Spinal cord (tissue), 10 donors: ENCODE results near the gene MRPL49. TPM values are rescaled to one million over a fixed set of nuclear protein-coding genes. Genes with fewer than 3 reads are reported as not detected.
"Not testable (repeated sequence)": the region's sequence is repeated elsewhere in the genome, so short reads cannot be mapped to it uniquely, and the experiment has no call there.

ENCODE experiments used
- DNase-seq, 6 donors: peaks; one replicate each; pipeline versions ENCODE4 v3.0.0 to v3.0.0-alpha.2; 2013 to 2015; ENCODE audit warnings: low spot score in 6 of 6, low read depth in 4 of 6
- H3K27ac ChIP-seq: one replicate; pipeline ENCODE4 v1.5.1; 2013; ENCODE audit warnings: low read depth, low read length, control low read depth
- H3K27me3 ChIP-seq: one replicate; pipeline ENCODE4 v1.6.1; 2013; ENCODE audit warnings: low read length; ENCODE audit not compliant: control insufficient read depth, insufficient read depth
- H3K36me3 ChIP-seq: one replicate; pipeline ENCODE4 v1.6.1; 2013; ENCODE audit warnings: low read length; ENCODE audit not compliant: control insufficient read depth, insufficient read depth
- H3K4me1 ChIP-seq: one replicate; pipeline ENCODE4 v1.6.1; 2013; ENCODE audit warnings: low read length; ENCODE audit not compliant: control insufficient read depth, insufficient read depth
- H3K4me3 ChIP-seq: one replicate; pipeline ENCODE4 v1.5.1; 2013; ENCODE audit warnings: low read depth, low read length, control low read depth
- H3K9me3 ChIP-seq: one replicate; pipeline ENCODE4 v1.6.1; 2013; ENCODE audit warnings: low read length; ENCODE audit not compliant: control insufficient read depth, insufficient read depth
- WGBS: methylation state at CpG from one replicate; pipeline ENCODE4 v1.1.5; 2013; ENCODE audit warnings: missing lambda C conversion rate; ENCODE audit not compliant: insufficient coverage; 5-methylcytosine and 5-hydroxymethylcytosine counted together
- polyA plus RNA-seq, 2 donors: library from polyadenylated mRNA; unstranded; fragments of 120-200 nt; gene quantifications; one replicate each; pipeline ENCODE4 v1.2.1, GENCODE V29; 2013; ENCODE audit not compliant: insufficient read length in 2 of 2
- total RNA-seq, 2 donors: library from RNA; depleted of rRNA in 1 of 2; stranded (reverse); fragments of 120-200 nt in 1 of 2; fragments of >200 nt in 1 of 2; gene quantifications; one replicate each; pipeline versions ENCODE4 v1.2.3 to v1.2.4, GENCODE V29; 2013 to 2014
- donor health status: healthy.

The MRPL49 gene
- total and polyA plus RNA-seq, 4 donors, result 36.7 to 55.3 (median 43.8) TPM

DNA sequence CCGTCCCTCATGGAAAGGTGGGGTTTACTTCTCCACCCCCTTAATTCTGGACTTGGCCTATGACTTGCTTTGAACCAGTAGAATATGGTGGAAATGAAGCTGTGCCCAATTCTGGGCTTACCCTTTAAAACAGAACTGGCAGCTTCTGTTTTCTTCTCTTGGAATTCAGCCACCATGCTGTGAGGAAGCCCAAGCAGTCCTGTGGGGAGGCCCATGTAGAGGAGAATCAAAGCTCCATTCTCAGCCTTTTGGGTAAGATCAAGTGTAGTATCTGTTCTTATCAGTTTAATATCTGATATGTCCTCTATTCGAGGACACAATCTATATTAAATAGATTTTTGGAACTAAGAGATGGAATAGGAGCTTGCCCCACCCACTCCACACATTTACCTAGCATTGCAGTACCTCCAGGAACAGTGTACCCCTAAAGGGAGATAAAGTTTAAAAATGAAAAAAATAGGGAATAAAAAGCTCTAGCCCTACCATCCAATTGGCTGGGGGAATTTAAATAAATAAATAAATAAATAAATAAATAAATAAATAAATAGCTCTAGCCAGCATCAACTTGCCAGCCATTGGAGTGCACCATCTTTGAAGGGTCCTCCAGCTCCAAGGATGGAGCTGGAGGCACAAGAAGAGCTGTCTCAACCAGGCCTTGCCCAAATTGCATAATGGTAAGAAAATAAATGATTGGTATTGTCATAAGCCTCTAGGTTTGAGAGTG lies 25.4 kb downstream of the MRPL49 start:
- Histone ChIP-seq H3K27ac (no peak overlapping the region), H3K4me1 (peaks cover 14% of the 10 kb centered on the region), H3K27me3 (no peaks in the 10 kb centered on the region), H3K4me3 (no peak overlapping the region), H3K9me3 (no peaks in the 10 kb centered on the region), H3K36me3 (no peaks in the 10 kb centered on the region)
- DNase-seq, result no peak
- WGBS, result no CpG with 5 or more reads among the region's 2 CpGs

DNA sequence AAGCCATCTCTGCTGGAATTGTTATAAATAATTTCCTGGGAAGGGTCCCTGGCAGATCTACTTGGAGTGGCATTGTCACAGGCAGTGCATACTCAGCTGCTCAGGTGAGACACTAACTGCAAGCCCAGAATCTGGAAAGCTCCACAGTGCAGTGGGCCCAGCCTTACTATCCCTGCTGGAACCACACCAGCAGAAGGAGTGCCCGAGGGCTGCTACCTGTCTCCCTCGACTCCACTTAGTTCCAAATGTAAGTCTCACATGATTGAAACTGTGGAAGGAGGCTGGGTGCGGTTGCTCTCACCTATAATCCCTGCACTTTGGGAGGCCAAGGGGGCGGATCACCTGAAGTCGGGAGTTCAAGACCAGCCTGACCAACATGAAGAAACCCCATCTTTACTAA lies 26.5 kb downstream of the MRPL49 start:
- no peak for DNase-seq

DNA sequence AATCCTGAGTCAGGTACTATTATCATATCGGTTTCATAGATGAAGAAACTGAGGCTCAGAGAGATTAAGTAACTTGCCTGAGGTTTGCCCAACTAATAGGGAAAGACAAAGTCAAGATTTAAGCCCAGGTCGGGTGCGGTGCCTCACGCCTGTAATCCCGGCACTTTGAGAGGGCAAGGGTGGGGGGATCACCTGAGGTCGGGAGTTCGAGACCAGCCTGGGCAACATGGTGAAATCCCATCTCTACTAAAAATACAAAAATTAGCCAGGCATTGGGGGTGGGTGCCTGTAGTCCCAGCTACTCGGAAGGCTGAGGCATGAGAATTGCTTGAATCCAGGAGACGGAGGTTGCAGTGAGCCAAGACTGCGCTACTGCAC lies 28.0 kb downstream of the MRPL49 start:
- H3K9me3 ChIP-seq, DNase-seq, H3K36me3 ChIP-seq, H3K4me3 ChIP-seq, H3K27me3 ChIP-seq: not testable (repeated sequence)
- WGBS, result 47% methylated on average over 3 of the region's 10 CpGs
- peaks cover 14% of the 10 kb centered on the region for H3K4me1 ChIP-seq
- H3K27ac ChIP-seq, result peak overlapping the region; percentile 57

More for the DNA sequence above, 26.5 kb downstream of the MRPL49 start:
- Histone ChIP-seq H3K9me3 (no peaks in the 10 kb centered on the region), H3K27me3 (no peaks in the 10 kb centered on the region), H3K4me1 (peaks cover 14% of the 10 kb centered on the region), H3K4me3 (no peak overlapping the region), H3K36me3 (no peaks in the 10 kb centered on the region), H3K27ac (no peak overlapping the region)
- 83% methylated on average over 1 of the region's 5 CpGs for WGBS

DNA sequence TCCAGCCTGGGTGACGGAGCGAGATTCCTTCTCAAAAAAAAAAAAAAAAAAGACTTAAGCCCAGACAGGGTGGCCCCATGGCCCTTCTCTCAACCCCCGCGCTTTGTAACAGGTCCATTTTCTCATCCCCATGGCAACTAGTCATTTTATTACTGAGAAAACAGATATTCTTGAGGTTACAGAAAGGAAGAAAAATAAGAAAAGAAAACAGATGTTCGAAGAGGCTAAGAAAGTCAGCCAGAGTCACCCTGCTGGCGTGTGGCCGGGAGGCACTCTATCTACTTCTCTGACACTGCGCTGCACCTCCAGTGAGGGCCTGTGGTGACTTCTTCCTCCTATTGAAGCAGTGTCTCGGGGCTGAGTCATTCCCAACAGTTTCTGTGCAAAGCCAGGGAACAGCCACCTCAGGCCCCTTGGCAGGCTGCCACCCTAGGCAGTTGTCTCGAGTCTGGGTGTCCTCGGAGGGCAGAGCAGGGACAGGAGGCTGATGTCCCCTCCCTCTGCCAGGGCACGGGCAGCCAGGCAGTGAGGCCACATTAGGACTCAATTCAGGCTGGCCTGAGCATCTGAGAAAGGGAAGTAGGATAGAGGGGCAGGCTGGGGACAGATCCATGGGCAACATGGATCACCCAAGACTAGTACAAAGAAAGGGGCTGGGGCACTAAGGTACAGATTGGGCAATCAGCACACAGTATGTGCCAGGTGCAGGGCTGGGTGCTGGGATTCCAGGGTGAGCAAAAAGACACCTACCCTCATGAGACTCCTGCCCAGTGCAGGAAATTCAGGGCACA lies 28.6 kb downstream of the MRPL49 start:
- H3K27me3 ChIP-seq, result no peaks in the 10 kb centered on the region
- no peaks in the 10 kb centered on the region for H3K36me3 ChIP-seq
- 7% methylated on average over 9 of the region's 12 CpGs for WGBS
- H3K4me3 ChIP-seq, result no peak overlapping the region
- peaks cover 14% of the 10 kb centered on the region for H3K4me1 ChIP-seq
- H3K9me3 ChIP-seq, result no peaks in the 10 kb centered on the region
- DNase-seq, result peak; percentile 29 to 83 (median 45)
- peak overlapping the region; percentile 18 for H3K27ac ChIP-seq

DNA sequence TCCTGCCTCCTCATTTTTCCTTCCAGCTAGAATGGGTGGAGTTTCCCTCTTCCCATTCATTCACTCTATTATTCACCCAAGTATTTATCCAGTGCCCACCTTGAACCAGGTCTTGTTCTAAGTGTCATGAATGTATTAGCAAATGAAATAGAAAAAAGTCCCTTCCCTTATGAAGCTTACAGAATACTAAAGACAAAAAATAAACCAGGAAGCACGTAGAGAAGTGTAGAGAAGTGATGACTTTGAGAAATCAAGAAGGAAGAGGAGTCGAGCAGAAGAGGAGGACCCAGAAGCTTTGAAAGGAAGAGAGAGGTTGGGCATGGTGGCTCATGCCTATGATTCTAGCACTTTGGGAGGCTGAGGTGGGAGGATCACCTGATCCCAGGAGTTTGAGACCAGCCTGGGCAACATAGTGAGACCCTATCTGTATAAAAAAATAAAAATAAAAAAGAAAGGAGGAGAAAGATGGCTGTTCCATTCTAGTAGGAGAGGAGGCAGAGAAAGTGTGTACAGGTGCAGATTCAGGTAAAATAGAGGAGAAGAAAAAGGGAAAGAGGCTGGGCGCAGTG lies 29.3 kb downstream of the MRPL49 start:
- no peak for DNase-seq
- H3K36me3 ChIP-seq, result no peaks in the 10 kb centered on the region
- H3K4me1 ChIP-seq, result peaks cover 14% of the 10 kb centered on the region
- no peak overlapping the region for H3K27ac ChIP-seq
- H3K9me3 ChIP-seq, result no peaks in the 10 kb centered on the region
- H3K4me3 ChIP-seq, result no peak overlapping the region
- 87% methylated on average over 3 of the region's 3 CpGs for whole genome bisulfite sequencing
- H3K27me3 ChIP-seq, result no peaks in the 10 kb centered on the region

DNA sequence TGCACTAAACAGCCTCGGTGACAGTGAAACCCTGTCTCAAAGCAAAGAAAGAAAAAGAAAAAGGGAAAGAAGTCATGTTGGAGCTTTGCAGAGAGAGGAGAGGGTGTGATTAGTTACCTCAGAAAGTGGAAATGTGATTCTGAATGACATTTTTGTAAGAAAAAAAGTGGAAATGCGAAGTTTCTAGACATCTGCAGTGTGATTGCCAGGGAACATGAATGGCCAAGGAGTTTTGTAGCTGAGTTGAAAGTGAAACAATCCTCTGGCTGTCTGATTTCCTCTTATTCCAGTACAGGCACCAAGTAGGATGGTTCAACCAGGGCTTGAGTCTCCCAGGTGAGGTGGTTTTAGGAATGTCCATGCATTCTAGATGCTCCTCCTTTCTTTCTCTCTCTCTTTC lies 30.0 kb downstream of the MRPL49 start:
- H3K9me3 ChIP-seq, result no peaks in the 10 kb centered on the region
- DNase-seq, result no peak
- WGBS, result 72% methylated on average over 2 of the region's 2 CpGs
- no peaks in the 10 kb centered on the region for H3K27me3 ChIP-seq
- no peak overlapping the region for H3K4me3 ChIP-seq
- no peak overlapping the region for H3K27ac ChIP-seq
- peaks cover 14% of the 10 kb centered on the region for H3K4me1 ChIP-seq
- no peaks in the 10 kb centered on the region for H3K36me3 ChIP-seq

DNA sequence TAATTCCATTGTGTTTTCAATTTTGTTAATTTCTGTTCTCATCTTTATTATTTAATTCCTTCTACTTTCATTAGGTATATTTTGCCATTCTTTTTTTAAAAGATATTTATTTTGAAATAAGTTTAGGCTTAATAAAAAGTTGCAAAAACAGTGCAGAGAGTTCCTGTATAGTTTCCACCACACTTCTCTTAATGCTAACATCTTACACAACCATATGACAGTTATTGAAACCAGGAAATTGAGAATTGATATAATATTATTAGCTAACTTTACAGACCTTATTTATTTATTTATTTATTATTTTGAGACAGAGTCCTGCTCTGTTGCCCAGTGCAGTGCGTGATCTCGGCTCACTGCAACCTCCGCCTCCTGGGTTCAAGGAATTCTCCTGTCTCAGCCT lies 34.1 kb downstream of the MRPL49 start:
- DNase-seq, result no peak
- H3K4me1 ChIP-seq, result no peaks in the 10 kb centered on the region
- H3K9me3 ChIP-seq, result no peaks in the 10 kb centered on the region
- no peaks in the 10 kb centered on the region for H3K27me3 ChIP-seq
- no peak overlapping the region for H3K4me3 ChIP-seq
- no CpG with 5 or more reads among the region's 3 CpGs for WGBS
- H3K36me3 ChIP-seq, result no peaks in the 10 kb centered on the region
- no peak overlapping the region for H3K27ac ChIP-seq

DNA sequence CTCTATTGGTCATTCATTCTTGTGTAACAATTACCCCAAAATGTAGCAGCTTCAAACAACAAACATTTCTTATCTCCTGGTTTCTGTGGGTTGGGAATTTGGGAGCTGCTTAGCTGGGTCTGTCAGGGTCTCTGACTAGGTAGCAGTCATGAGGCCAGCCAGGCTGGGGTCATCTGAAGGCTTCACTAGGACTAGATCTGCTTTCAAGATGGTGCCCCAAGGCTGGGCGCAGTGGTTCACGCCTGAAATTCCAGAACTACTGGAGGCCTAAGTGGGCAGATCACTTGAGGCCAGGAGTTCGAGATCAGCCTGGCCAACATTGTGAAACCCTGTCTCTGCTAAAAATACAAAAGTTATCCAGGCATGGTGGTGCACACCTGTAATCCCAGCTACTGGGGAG lies 34.8 kb downstream of the MRPL49 start:
- Histone ChIP-seq H3K4me1 (no peaks in the 10 kb centered on the region), H3K36me3 (no peaks in the 10 kb centered on the region), H3K27ac (no peak overlapping the region), H3K4me3 (no peak overlapping the region), H3K9me3 (no peaks in the 10 kb centered on the region), H3K27me3 (no peaks in the 10 kb centered on the region)
- 93% methylated on average over 3 of the region's 3 CpGs for WGBS
- DNase-seq, result no peak

DNA sequence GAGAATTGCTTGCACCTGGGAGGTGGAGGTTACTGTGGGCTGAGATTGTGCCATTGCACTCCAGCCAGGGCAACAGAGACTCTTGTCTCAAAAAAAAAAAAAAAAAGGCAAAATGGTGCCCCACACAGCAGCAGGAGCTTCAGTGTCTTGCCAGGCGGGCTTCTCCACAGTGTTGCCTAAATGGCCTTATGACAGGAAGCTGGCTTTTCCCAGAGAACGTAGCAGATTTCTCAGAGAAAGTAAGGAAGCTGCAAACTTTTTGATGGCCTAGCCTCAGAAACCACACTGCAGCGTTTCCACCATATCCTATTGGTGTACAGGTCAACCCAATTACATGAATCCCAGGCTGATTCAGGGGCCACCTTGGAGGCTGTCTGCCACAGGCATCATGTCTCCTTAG lies 35.2 kb downstream of the MRPL49 start:
- DNase-seq, result no peak
- Histone ChIP-seq H3K36me3 (no peaks in the 10 kb centered on the region), H3K4me3 (no peak overlapping the region), H3K4me1 (no peaks in the 10 kb centered on the region), H3K9me3 (no peaks in the 10 kb centered on the region), H3K27me3 (no peaks in the 10 kb centered on the region), H3K27ac (no peak overlapping the region)
- 67% methylated on average over 3 of the region's 3 CpGs for WGBS
